SU-DHL-6 (cell line): ENCODE data around the gene HOXA5.

ENCODE experiments used
- H2AFZ ChIP-seq: fragments of 200-600 bp; sonication (generic); 2 replicates; pipeline ENCODE4 v1.6.1; 2014; ENCODE audit warnings: low read depth, mild to moderate bottlenecking, moderate library complexity, mixed read lengths, antibody characterized with exemption, low read length; ENCODE audit not compliant: severe bottlenecking
- H3F3A ChIP-seq: fragments of 200-600 bp; shearing (Covaris generic); 2 replicates; pipeline ENCODE4 v1.6.0; 2016; ENCODE audit warnings: antibody characterized with exemption, mild to moderate bottlenecking; ENCODE audit not compliant: insufficient read depth
- H3K27ac ChIP-seq: fragments of 200-600 bp; sonication (generic); 2 replicates; pipeline ENCODE4 v1.5.1; 2016; ENCODE audit warnings: low read depth, mild to moderate bottlenecking, low read length, moderate library complexity, mixed read lengths
- H3K27me3 ChIP-seq: fragments of 200-600 bp; sonication (generic), shearing (Covaris generic); 2 replicates; pipeline ENCODE4 v1.6.0; 2014; ENCODE audit warnings: mild to moderate bottlenecking, low read length
- H3K36me3 ChIP-seq: fragments of 200-600 bp; sonication (generic); 2 replicates; pipeline ENCODE4 v1.6.1; 2014; ENCODE audit warnings: mild to moderate bottlenecking, low read length, mixed read lengths
- H3K4me2 ChIP-seq: fragments of 300-600, 200-600 bp; shearing (Covaris generic), sonication (generic); 2 replicates; pipeline ENCODE4 v1.6.0; 2014; ENCODE audit warnings: low read length, low read depth, mild to moderate bottlenecking; ENCODE audit not compliant: poor library complexity, severe bottlenecking
- H3K4me3 ChIP-seq: fragments of 200-600 bp; sonication (generic); 2 replicates; pipeline ENCODE4 v1.5.1; 2014; ENCODE audit warnings: antibody characterized with exemption, low read length, mild to moderate bottlenecking, mixed read lengths; ENCODE audit not compliant: insufficient read depth, poor library complexity, severe bottlenecking
- H3K79me2 ChIP-seq: fragments of 200-600 bp; sonication (generic); 2 replicates; pipeline ENCODE4 v1.6.1; 2014; ENCODE audit warnings: mild to moderate bottlenecking, low read length, moderate library complexity; ENCODE audit not compliant: insufficient read depth
- H3K9ac ChIP-seq: fragments of 200-600 bp; sonication (generic); 2 replicates; pipeline ENCODE4 v1.7.0; 2014; ENCODE audit warnings: mild to moderate bottlenecking, low read length
- H3K9me2 ChIP-seq: fragments of 200-600 bp; sonication (generic); replicated peaks from 2 replicates; pipeline ENCODE4 v1.6.1; 2014; ENCODE audit warnings: low read length; ENCODE audit not compliant: insufficient read depth
- H3K9me3 ChIP-seq: fragments of 200-600 bp; sonication (generic); 2 replicates; pipeline ENCODE4 v1.6.1; 2014; ENCODE audit warnings: low read length, mixed read lengths; ENCODE audit not compliant: insufficient read depth
- H4K20me1 ChIP-seq: fragments of 200-600 bp; sonication (generic); 2 replicates; pipeline ENCODE4 v1.6.1; 2014; ENCODE audit warnings: low read depth, mild to moderate bottlenecking, antibody characterized with exemption, low read length, moderate library complexity, mixed read lengths
- CTCF ChIP-seq: fragments of 200-600 bp; sonication (generic); IDR thresholded peaks from one replicate; pipeline ENCODE4 v1.5.1; 2017; ENCODE audit warnings: antibody characterized with exemption, mild to moderate bottlenecking, low read length, moderate library complexity; ENCODE audit not compliant: insufficient read depth, poor library complexity, severe bottlenecking
- EZH2phosphoT487 ChIP-seq: fragments of 200-600 bp; sonication (generic), shearing (Covaris generic); conservative IDR thresholded peaks from 2 replicates; pipeline ENCODE4 v1.6.1; 2018; ENCODE audit warnings: mild to moderate bottlenecking, antibody characterized with exemption, low read length, moderate library complexity, mixed read lengths

HOXA5 gene

GRCh38 chr7:27176962-27177794 is 33.7 kb upstream of the HOXA5 start:
- no peaks in the 10 kb centered on the region for H3K79me2 ChIP-seq
- TF ChIP-seq EZH2phosphoT487 (no peak), CTCF (no peak)
- no peaks in the 10 kb centered on the region for H3K27me3 ChIP-seq
- H3K9me2 ChIP-seq, result no peaks in the 10 kb centered on the region
- no peak overlapping the region for H3K4me3 ChIP-seq
- H3K27ac ChIP-seq, result no peak overlapping the region
- H3K36me3 ChIP-seq, result no peaks in the 10 kb centered on the region
- H3K4me2 ChIP-seq, result no peak overlapping the region
- H3F3A ChIP-seq, result no peaks in the 10 kb centered on the region
- H3K9me3 ChIP-seq, result no peaks in the 10 kb centered on the region
- no peaks in the 10 kb centered on the region for H4K20me1 ChIP-seq
- H2AFZ ChIP-seq, result no peak overlapping the region
- no peak overlapping the region for H3K9ac ChIP-seq

- no peaks in the 10 kb centered on the region for H3K79me2 ChIP-seq
Measured at GRCh38 chr7:27176524-27176845, 33.0 kb upstream of the HOXA5 start.

GRCh38 chr7:27175626-27176523 is 32.4 kb upstream of the HOXA5 start:
- no peak overlapping the region for H3K27ac ChIP-seq
- H3K9ac ChIP-seq, result no peak overlapping the region
- H3K4me3 ChIP-seq, result no peak overlapping the region
- no peaks in the 10 kb centered on the region for H3K9me3 ChIP-seq
- H3F3A ChIP-seq, result no peaks in the 10 kb centered on the region
- no peaks in the 10 kb centered on the region for H3K79me2 ChIP-seq
- H3K9me2 ChIP-seq, result no peaks in the 10 kb centered on the region
- TF ChIP-seq EZH2phosphoT487 (no peak), CTCF (no peak)
- H2AFZ ChIP-seq, result no peak overlapping the region
- no peaks in the 10 kb centered on the region for H4K20me1 ChIP-seq
- no peak overlapping the region for H3K4me2 ChIP-seq
- no peaks in the 10 kb centered on the region for H3K27me3 ChIP-seq
- H3K36me3 ChIP-seq, result no peaks in the 10 kb centered on the region

More at GRCh38 chr7:27176524-27176845, 33.0 kb upstream of the HOXA5 start:
- H3F3A ChIP-seq, result no peaks in the 10 kb centered on the region
- TF ChIP-seq CTCF (no peak), EZH2phosphoT487 (no peak)
- no peak overlapping the region for H2AFZ ChIP-seq
- H3K36me3 ChIP-seq, result no peaks in the 10 kb centered on the region
- H3K27ac ChIP-seq, result no peak overlapping the region
- no peaks in the 10 kb centered on the region for H3K9me2 ChIP-seq
- H4K20me1 ChIP-seq, result no peaks in the 10 kb centered on the region
- no peak overlapping the region for H3K9ac ChIP-seq
- H3K27me3 ChIP-seq, result no peaks in the 10 kb centered on the region
- no peak overlapping the region for H3K4me3 ChIP-seq
- no peak overlapping the region for H3K4me2 ChIP-seq
- no peaks in the 10 kb centered on the region for H3K9me3 ChIP-seq
